NCI-H345 (cell line): ENCODE data around the gene NRXN3.

Source experiments
- DNase-seq: peaks from one replicate; lab custom pipeline; 2025; lab: John Stamatoyannopoulos, UW

The NRXN3 gene

DNA sequence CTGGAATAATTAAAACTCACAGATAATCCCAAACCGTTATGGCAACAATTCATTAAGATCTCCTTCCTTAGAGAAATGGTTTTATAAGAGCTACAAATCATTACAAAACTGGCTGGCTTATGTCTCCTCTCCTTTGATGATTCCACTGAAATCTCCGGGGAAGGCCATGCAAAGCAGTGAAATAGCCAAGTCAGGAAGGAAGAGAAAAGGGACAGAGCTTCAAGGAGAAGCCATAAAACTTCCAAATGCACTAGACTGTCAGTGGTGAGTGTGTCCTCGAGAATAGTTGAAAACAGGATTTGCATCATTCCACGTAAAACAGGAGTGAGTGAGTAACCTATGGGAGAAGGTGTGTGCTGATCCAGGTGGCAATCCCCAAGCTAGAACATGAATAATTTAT is 1711.1 kb downstream of the NRXN3 start:
- no peak for DNase-seq

DNA sequence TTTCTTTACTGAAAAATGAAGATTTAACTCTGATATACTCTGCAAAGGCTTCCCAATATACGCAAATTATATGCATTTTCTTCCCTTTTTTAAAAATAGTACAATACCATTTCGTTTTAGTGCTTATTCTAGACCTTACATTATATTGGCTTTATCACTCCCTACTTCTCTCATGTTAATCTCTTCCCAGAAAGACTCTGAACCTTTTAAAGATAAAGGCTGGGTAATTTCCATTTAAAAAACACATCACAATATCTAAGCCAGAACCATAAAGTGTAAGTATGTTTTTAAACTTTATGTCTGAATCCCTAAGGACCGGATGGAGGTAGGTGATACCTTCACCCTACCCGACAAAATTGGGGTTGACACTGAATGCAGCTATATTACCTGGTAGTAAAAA is 1720.4 kb downstream of the NRXN3 start:
- no peak for DNase-seq

DNA sequence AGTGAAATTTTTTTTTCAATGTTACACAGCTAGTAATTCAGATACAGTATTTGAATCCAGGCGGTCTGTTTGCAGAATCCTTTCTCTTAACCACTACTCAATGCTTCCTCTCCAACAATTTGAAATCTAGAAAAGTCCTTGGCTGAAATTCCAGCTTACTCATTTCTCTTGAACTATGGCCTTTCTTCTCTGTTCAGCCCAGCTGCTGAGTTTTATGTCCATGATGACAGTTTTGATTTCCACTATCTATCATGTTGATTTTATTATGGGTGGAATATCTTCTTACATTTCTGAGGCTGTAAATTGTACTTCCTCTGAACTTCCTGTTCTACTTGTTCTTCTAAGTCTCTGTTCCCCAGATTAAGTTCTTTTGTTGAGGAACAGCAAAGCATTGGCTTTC is 1725.8 kb downstream of the NRXN3 start:
- DNase-seq = no peak

DNA sequence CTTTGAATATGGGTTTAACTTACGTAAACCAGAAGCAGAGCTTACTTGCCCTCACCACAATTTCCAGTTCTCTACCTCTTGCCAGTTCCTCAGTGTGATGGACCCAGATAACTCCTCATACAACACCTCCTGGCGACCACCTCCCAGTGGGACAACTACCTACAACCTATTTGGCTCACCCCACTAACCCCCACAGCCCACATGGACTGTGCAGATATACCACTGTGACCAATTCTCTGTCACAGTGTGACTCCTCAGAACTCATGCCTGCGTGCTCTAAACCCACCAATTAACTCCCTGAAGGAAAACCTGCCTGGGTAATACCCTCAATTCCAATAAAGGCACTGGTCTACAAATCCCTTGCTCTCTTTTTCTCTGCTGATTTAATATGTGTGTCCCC is 1729.4 kb downstream of the NRXN3 start:
- no peak for DNase-seq

DNA sequence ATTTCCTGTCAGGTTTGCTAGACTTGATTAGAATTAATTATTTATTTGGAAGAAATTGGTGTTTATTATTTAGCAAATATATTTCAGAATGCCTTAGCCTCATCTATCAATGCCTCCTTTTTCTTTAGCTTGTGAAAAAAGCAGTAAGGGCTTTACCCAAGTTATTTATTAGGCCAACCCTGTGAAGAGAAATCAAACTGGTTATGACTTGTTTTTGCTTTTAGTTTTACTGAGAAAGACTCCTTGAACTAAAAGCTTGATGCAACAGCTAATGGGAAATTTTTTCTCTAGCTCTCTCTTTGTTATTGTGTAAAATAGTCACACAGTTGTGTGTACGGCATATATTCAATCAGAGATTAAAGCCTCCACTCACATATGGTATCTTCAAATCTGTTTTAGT is 1734.3 kb downstream of the NRXN3 start:
- no peak for DNase-seq

DNA sequence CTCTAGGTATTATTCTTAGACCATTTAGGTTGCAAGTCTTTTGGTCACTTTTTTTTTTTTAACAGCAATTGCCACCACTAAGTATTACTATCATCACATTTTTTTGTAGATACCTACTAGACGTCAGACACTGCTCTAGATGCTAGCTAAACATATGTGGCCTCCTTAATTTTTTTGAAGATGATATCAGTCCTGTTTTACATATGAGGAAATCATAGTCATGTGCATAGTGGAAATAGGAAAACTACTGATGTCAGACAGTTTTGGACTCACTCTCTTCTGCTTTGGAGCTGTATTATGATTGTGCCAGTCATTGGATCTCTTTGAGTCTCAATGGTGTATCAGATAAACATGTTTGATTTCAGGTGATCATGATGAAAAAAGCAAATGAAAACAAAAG is 1736.8 kb downstream of the NRXN3 start:
- no peak for DNase-seq

DNA sequence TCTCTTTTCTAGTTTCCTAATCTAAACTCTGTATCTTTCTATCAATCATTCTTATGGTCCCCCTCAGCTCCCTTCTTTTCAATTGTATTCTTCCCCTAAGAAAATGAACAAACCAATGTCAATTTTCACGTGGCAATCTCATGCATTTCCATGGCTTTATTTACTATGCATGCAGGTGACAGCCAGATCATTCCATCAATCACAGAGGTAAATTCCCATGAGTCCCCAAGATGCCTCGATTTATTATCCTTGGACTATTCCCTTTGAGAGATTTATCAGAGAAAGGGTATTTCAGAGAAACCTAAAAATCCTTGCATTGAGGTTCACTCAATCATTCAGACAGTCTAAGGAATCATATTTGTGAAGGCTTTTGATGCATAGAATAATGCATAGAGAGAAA is 1739.9 kb downstream of the NRXN3 start:
- no peak for DNase-seq

DNA sequence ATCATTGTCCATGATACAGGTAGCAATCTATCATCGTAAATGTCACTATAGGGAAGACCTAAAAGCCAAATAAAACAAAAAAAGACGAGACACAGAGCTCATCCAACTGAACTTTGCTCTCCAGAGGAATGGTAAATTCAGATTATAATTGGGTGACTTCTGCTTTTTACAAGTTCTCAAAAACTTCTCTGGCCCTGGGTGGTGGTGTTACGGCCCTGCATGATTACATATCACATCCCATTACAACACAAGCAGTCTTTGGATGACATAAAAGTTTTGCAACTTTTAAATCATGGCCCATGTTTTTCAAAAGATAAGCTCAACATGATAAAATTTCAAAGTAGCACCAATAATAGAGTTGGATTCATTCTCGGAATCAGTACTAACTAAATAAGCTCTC is 1741.6 kb downstream of the NRXN3 start:
- DNase-seq = no peak

DNA sequence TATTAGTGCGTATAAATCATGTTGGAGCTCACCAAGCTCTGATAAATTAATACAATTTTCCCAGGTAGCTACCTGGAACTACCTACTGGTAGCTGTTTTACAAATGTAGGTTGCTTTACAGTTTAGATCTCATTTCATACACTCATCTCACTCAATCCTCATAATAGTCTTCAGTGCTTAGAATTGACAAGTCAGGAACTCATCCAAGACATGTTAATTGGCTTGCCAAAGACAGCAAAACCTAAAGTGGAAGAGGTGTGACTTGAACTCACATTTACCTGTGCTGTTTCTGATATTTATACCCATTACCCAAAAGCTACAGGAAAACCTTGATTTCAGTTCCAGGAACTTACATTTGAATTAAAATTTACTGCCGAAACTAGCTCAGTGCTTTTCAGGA is 1744.4 kb downstream of the NRXN3 start:
- no peak for DNase-seq

DNA sequence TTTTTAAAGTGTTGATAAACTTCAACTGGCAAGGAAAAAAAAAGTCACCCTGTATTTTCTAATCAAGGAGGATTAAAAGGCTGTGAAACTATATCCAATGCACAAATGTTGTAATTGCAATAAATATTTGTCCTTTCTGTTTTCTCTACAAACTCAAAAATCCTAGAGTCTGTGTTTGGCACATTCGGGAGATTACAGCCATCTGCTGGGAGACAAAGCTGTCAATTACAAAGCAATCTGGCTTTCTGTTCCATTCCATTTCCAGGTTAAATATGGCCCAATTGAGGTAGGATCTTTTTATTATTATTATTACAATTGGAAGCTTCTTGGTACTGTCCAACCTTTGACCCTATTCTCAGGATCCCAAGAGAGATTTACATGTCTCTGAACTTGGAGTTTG is 1745.2 kb downstream of the NRXN3 start:
- DNase-seq = no peak

DNA sequence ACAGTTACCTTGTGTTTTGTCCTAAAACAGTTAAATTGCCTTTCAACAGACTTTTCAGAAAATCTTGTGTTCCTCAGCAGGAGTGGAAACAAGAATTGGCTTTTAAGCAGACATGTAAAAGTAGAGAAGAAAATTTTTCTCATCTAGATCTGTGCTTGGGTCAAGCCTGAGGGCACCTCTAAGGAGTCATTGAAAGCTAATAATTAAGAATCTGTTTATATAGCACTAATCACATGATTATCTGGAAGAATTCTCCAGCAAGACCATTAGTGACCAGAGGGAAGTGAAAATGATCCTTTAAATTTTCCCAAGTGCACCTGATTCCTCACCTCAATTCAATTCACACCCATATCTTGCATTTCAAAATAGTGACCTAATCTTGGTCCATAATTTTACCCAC is 1746.1 kb downstream of the NRXN3 start:
- no peak for DNase-seq

DNA sequence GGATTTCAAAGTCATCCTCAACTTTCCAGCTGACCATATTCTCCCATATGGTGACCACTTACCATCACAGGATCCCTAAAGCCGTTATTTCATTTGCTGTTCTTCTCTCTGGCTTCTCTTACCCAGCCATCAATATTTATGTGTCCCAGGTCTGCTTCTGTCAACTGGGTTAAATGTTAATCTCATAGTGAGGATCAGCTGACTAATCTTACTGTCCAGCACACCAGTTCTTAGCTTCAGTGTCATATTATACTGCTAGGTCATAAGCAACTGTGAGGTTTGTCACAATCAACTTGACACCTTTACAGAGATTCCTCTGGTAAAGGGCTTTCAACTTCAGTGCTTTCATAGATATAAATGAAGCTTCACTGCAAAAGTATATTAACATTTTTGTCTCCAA is 1746.7 kb downstream of the NRXN3 start:
- DNase-seq = no peak
